GM10266 (cell line): ENCODE data around the gene LCMT1.
A peak's percentile ranks its signal among the peaks of the same experiment; 100 is the strongest.
"Not testable (repeated sequence)": the region's sequence is repeated elsewhere in the genome, so short reads cannot be mapped to it uniquely, and the experiment has no call there.

Source experiments
- DNase-seq: peaks from one replicate; pipeline ENCODE4 v3.0.0; 2012; ENCODE audit errors: extremely low spot score
- TF ChIP-seq, protein P1 (sequence below): IDR thresholded peaks from 2 replicates; pipeline ENCODE4 v1.5.1; 2012; ENCODE audit warnings: mild to moderate bottlenecking, low read depth; ENCODE audit not compliant: control insufficient read depth, insufficient read depth; ENCODE audit errors: missing control alignments

Gene LCMT1

GRCh38 chr16:25126820-25127232 lies 15.3 kb downstream of the LCMT1 start:
- TF ChIP-seq, protein P1, sequence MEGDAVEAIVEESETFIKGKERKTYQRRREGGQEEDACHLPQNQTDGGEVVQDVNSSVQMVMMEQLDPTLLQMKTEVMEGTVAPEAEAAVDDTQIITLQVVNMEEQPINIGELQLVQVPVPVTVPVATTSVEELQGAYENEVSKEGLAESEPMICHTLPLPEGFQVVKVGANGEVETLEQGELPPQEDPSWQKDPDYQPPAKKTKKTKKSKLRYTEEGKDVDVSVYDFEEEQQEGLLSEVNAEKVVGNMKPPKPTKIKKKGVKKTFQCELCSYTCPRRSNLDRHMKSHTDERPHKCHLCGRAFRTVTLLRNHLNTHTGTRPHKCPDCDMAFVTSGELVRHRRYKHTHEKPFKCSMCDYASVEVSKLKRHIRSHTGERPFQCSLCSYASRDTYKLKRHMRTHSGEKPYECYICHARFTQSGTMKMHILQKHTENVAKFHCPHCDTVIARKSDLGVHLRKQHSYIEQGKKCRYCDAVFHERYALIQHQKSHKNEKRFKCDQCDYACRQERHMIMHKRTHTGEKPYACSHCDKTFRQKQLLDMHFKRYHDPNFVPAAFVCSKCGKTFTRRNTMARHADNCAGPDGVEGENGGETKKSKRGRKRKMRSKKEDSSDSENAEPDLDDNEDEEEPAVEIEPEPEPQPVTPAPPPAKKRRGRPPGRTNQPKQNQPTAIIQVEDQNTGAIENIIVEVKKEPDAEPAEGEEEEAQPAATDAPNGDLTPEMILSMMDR = peak; percentile 47
- no peak for DNase-seq

GRCh38 chr16:25132751-25133150 lies 21.2 kb downstream of the LCMT1 start:
- not testable (repeated sequence) for DNase-seq

DNA sequence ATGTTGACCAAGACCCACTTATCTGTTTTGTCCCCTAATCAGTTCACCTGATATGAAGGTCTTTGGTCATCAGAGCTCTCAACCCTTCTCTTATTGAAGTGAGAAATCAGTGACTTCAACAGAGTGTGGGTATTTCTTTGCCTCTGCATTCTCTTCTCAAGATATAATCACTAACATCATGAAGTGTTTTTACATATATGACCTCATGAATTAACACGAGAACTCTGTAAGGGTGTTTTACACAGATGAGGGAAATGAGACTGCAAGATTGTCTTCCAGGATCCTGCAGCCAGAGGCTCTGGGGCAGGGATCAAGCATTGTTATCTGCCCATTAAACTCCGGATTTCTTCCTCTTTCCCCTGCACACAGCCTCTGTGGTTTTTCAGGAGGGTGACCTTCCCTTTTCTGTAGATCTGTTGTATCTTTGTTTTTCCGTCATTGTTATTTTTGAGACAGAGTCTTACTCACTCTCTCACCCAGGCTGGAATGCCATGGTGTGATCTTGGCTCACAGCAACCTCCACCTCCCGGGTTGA lies 22.7 kb downstream of the LCMT1 start:
- TF ChIP-seq, protein P1 = no peak
- DNase-seq = no peak

DNA sequence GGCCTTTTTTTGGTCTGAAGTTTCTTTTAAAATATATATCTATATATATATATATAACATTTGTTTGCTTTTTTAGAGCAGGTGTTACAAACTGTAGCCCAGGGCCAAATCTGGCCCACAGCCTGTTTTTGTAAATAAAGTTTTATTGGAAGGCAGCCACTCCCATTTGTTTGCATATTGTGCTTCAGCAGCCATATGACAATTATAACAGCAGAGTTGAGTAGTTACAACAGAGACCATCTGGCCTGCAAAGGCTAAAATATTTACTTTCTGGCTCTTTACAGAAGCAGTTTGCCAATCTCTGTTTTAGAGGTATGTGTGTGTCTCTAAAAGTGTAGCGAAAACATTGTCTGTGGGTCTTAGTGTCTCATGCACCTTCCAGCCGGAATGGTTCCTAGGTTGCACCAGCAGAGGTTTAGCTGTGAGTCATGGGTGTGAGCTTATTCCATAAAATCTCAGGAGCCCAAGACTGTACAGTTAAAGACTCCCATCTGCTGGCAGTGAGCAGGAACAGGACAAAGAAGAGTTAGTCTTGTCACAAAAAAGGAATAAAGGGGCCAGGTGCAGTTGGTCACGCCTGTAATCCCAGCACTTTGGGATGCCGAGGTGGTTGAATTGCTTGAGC lies 23.8 kb downstream of the LCMT1 start:
- TF ChIP-seq, protein P1 = no peak
- no peak for DNase-seq

- TF ChIP-seq, protein P1 = no peak
- no peak for DNase-seq
Measured at GRCh38 chr16:25138130-25138529, 26.6 kb downstream of the LCMT1 start.

DNA sequence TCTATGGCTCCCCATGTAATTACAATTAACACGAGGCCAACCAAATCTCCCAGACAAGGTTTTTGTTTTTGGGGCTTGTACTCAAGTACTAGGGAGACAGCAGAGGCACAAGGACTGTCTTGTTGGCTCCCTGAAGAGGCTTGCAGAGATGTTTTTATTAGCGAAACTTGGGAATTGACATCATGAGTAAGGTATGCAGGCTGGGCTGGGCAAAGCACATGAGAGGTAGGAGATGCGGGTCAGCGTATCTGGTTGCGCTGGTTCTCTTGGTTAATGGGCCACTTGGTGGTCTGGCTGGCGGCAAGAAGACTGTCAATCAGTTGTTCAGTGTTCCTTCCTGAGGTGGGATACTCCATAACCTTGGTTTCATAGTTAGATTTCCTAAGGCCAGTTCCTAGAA lies 28.9 kb downstream of the LCMT1 start:
- DNase-seq = no peak

GRCh38 chr16:25141648-25142047 lies 30.1 kb downstream of the LCMT1 start:
- TF ChIP-seq, protein P1 = no peak
- no peak for DNase-seq

More for the DNA sequence above, 28.9 kb downstream of the LCMT1 start:
- TF ChIP-seq, protein P1 = no peak
